ENCODE results near the gene ELL2. TPM values are rescaled to one million over a fixed set of nuclear protein-coding genes. Genes with fewer than 3 reads are reported as not detected.

ELL2 gene
- total and polyA plus RNA-seq, 2 of the 13 experiments (the other 11 are each of a cell fraction or from before 2014, with no cell fraction given), result 78.9 to 97.1 TPM

- Histone ChIP-seq H4K20me1 (ENCODE audit: insufficient read depth, low read length) (peaks cover 100% of the 10 kb centered on the region), H3K27me3 (ENCODE audit: control insufficient read depth in 1 of 2, insufficient read depth in 2 of 2, low read length in 2 of 2) (no peaks in the 10 kb centered on the region), H3K79me2 (ENCODE audit: insufficient read depth, low read length) (peaks cover 100% of the 10 kb centered on the region), H3K27ac (ENCODE audit: extremely low read length, insufficient read depth, low read length) (no peak overlapping the region), H3K9ac (ENCODE audit: insufficient read depth, low read depth, low read length) (no peak overlapping the region), H3K4me1 (ENCODE audit: insufficient read depth, low read length) (peaks cover 86% of the 10 kb centered on the region), H3K4me3 (replicated peaks in 1 of 3; ENCODE audit: insufficient read depth in 1 of 3, low read depth in 2 of 3, low read length in 3 of 3) (no peak overlapping the region), H3K36me3 (replicated peaks in 1 of 2; ENCODE audit: control insufficient read depth in 1 of 2, insufficient read depth in 2 of 2, low read length in 2 of 2) (peaks cover 15 to 54% of the 10 kb centered on the region in 2 experiments), H3K4me2 (ENCODE audit: low read depth, low read length) (no peak overlapping the region), H3K9me3 (ENCODE audit: low read length) (no peaks in the 10 kb centered on the region), H2AFZ (ENCODE audit: low read length) (no peak overlapping the region)
- no peak for ATAC-seq
- TF ChIP-seq ZNF770 (CRISPR knock-in tag; IDR thresholded peaks at IDR 0.05) (peak; percentile 77), RBM22 (optimal IDR thresholded peaks at IDR 0.05; ENCODE audit: low read length) (peak; percentile 83), ZNF780A (CRISPR knock-in tag; IDR thresholded peaks at IDR 0.05) (no peak)
- TF ChIP-seq, protein P1, sequence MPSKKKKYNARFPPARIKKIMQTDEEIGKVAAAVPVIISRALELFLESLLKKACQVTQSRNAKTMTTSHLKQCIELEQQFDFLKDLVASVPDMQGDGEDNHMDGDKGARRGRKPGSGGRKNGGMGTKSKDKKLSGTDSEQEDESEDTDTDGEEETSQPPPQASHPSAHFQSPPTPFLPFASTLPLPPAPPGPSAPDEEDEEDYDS (CRISPR knock-in tag; IDR thresholded peaks at IDR 0.05), result no peak
- no peak for DNase-seq (ENCODE audit: low spot score)
- no peak for FAIRE-seq
- intact Hi-C loops (cut with micrococcal nuclease; ENCODE audit: unreplicated experiment), result no loop called here
- POLR2A ChIA-PET, result no interaction called here
- in situ Hi-C loops (cut with HindIII; ENCODE audit: extremely low pct_ligation_motif_present, low pct_unique_long_range_greater_than_20kb), result no loop called here
- BruUV-seq (replicated peaks), result no TSS peak
- 81% methylated on average over 2 of the region's 2 CpGs for WGBS (ENCODE audit: low lambda C conversion rate)
- CTCF ChIA-PET (ENCODE audit: low intra/inter-chr PET ratio, low total read pairs), result no interaction called here
Observed at GRCh38 chr5:95942968-95943367, 18.7 kb downstream of the ELL2 start.

DNA sequence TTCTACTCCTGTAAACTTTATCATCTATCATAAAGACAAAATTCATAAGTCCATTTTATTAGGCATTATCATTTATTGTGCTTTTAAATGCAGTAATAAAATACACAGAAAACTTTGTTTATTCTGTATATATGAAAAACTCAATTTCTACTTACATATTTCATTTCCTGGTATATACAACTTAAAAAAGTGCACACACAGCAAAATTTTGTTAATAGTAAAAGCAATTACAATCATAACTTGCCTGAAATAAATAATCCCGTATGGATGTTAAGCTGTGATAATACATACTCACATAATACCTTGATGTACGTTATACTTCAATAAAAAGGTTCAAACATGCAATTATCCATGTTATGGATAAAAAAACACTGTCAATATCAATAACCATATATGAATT, 19.2 kb downstream of the ELL2 start:
- H3K4me3 ChIP-seq (replicated peaks in 1 of 3; ENCODE audit: insufficient read depth in 1 of 3, low read depth in 2 of 3, low read length in 3 of 3), result no peak overlapping the region
- intact Hi-C loops (cut with micrococcal nuclease; ENCODE audit: unreplicated experiment) (no loop called here), in situ Hi-C loops (cut with HindIII; ENCODE audit: extremely low pct_ligation_motif_present, low pct_unique_long_range_greater_than_20kb) (no loop called here)
- TF ChIP-seq MAFK (conservative IDR thresholded peaks at IDR 0.05 in 1 of 2, IDR thresholded peaks at IDR 0.05 in 1 of 2; ENCODE audit: low read length in 2 of 2) (peak; percentile 93 to 97), AGO2 (optimal IDR thresholded peaks at IDR 0.05; ENCODE audit: low read depth, low read length) (peak; percentile 5), MAFF (IDR thresholded peaks at IDR 0.05; ENCODE audit: low read depth, low read length) (peak; percentile 95), FOXK2 (IDR thresholded peaks at IDR 0.05) (no peak), HMG20A (CRISPR knock-in tag; IDR thresholded peaks at IDR 0.05; ENCODE audit: borderline replicate concordance) (no peak)
- no peak overlapping the region for H2AFZ ChIP-seq (ENCODE audit: low read length)
- H3K4me1 ChIP-seq (ENCODE audit: insufficient read depth, low read length), result peaks cover 87% of the 10 kb centered on the region
- H3K79me2 ChIP-seq (ENCODE audit: insufficient read depth, low read length), result peaks cover 100% of the 10 kb centered on the region
- H4K20me1 ChIP-seq (ENCODE audit: insufficient read depth, low read length), result peaks cover 99% of the 10 kb centered on the region
- no peak overlapping the region for H3K27ac ChIP-seq (ENCODE audit: extremely low read length, insufficient read depth, low read length)
- BruUV-seq (replicated peaks), result no TSS peak
- peaks cover 17 to 57% of the 10 kb centered on the region in 2 experiments for H3K36me3 ChIP-seq (replicated peaks in 1 of 2; ENCODE audit: control insufficient read depth in 1 of 2, insufficient read depth in 2 of 2, low read length in 2 of 2)
- DNase-seq (ENCODE audit: low spot score) (no peak), FAIRE-seq (no peak), ATAC-seq (no peak)
- 92% methylated on average over 2 of the region's 2 CpGs for WGBS (ENCODE audit: low lambda C conversion rate)
- no peaks in the 10 kb centered on the region for H3K27me3 ChIP-seq (ENCODE audit: control insufficient read depth in 1 of 2, insufficient read depth in 2 of 2, low read length in 2 of 2)
- ChIA-PET CTCF (ENCODE audit: low intra/inter-chr PET ratio, low total read pairs) (no interaction called here), POLR2A (no interaction called here)
- H3K4me2 ChIP-seq (ENCODE audit: low read depth, low read length), result no peak overlapping the region; the same call in 1 of the 2 replicates
- no peak overlapping the region for H3K9ac ChIP-seq (ENCODE audit: insufficient read depth, low read depth, low read length)
- no peaks in the 10 kb centered on the region for H3K9me3 ChIP-seq (ENCODE audit: low read length)

All from HepG2 (cell line).